Neural progenitor cell (in vitro differentiated cells): ENCODE measurements around the gene PPM1N. TPM values are rescaled to one million over a fixed set of nuclear protein-coding genes. Genes with fewer than 3 reads are reported as not detected.

ENCODE experiments used
- DNase-seq: peaks from one replicate; pipeline ENCODE4 v3.0.0-alpha.2; 2016; ENCODE audit warnings: low spot score
- H2AFZ ChIP-seq: fragments of 200-600 bp; sonication (generic); replicated peaks from 2 replicates; pipeline ENCODE4 v1.6.1; 2016; ENCODE audit warnings: antibody characterized with exemption
- H3F3A ChIP-seq: fragments of 200-600 bp; sonication (generic); 2 replicates; pipeline ENCODE4 v1.6.1; 2016; ENCODE audit warnings: antibody characterized with exemption, low read depth
- H3K27ac ChIP-seq: fragments of 200-600 bp; sonication (generic); 2 replicates; pipeline ENCODE4 v1.5.1; 2016; ENCODE audit warnings: mild to moderate bottlenecking
- H3K27me3 ChIP-seq: fragments of 200-600 bp; sonication (generic); 2 replicates; pipeline ENCODE4 v1.6.1; 2016; ENCODE audit warnings: mild to moderate bottlenecking, moderate library complexity
- H3K36me3 ChIP-seq: fragments of 200-600 bp; sonication (generic); 2 replicates; pipeline ENCODE4 v1.5.1; 2016
- H3K4me1 ChIP-seq: fragments of 200-600 bp; sonication (generic); 2 replicates; pipeline ENCODE4 v1.6.1; 2016; ENCODE audit warnings: mixed run types
- H3K4me2 ChIP-seq: fragments of 200-600 bp; sonication (generic); 2 replicates; pipeline ENCODE4 v1.6.1; 2016
- H3K4me3 ChIP-seq: fragments of 200-600 bp; sonication (generic); 2 replicates; pipeline ENCODE4 v1.5.1; 2016
- H3K79me2 ChIP-seq: fragments of 200-600 bp; sonication (generic); 2 replicates; pipeline ENCODE4 v1.6.1; 2016; ENCODE audit warnings: low read depth
- H3K9ac ChIP-seq: fragments of 200-600 bp; sonication (generic); 2 replicates; pipeline ENCODE4 v1.6.1; 2016
- H3K9me3 ChIP-seq: fragments of 200-600 bp; sonication (generic); 2 replicates; pipeline ENCODE4 v1.5.1; 2016; ENCODE audit warnings: low read depth
- H4K20me1 ChIP-seq: fragments of 200-600 bp; sonication (generic); 2 replicates; pipeline ENCODE4 v1.6.1; 2016; ENCODE audit warnings: low read depth
- H3K27ac Mint-ChIP-seq: 3 replicates; pipeline ENCODE4 v1.8.0; 2021; ENCODE audit warnings: mixed read lengths
- H3K27me3 Mint-ChIP-seq: 2 replicates; pipeline ENCODE4 v1.8.0; 2022; ENCODE audit warnings: low read depth, mild to moderate bottlenecking, inconsistent platforms, moderate library complexity, mixed read lengths; ENCODE audit not compliant: insufficient read depth
- H3K36me3 Mint-ChIP-seq: 3 replicates; pipeline ENCODE4 v1.8.0; 2021; ENCODE audit warnings: mixed read lengths
- H3K4me1 Mint-ChIP-seq: 3 replicates; pipeline ENCODE4 v1.8.0; 2021; ENCODE audit warnings: mixed read lengths
- H3K4me3 Mint-ChIP-seq: 3 replicates; pipeline ENCODE4 v1.8.0; 2021; ENCODE audit warnings: mild to moderate bottlenecking, moderate library complexity, mixed read lengths
- H3K9me3 Mint-ChIP-seq: 3 replicates; pipeline ENCODE4 v1.8.0; 2020; ENCODE audit warnings: mixed read lengths
- EZH2 ChIP-seq: fragments of 200-600 bp; sonication (generic); IDR thresholded peaks from 2 replicates; pipeline ENCODE4 v1.6.1; 2017; ENCODE audit warnings: antibody characterized with exemption, mild to moderate bottlenecking, moderate library complexity
- EZH2phosphoT487 ChIP-seq: fragments of 200-600 bp; sonication (generic); IDR thresholded peaks from 2 replicates; pipeline ENCODE4 v1.6.1; 2017; ENCODE audit warnings: antibody characterized with exemption
- total RNA-seq: library from RNA; depleted of rRNA; stranded (reverse); fragments of >200 nt; gene quantifications from 2 replicates; pipeline ENCODE4 v1.2.3, GENCODE V29; 2015; ENCODE audit warnings: low replicate concordance
- TF ChIP-seq, protein P1 (sequence below): fragments of 200-600 bp; sonication (generic); IDR thresholded peaks from 2 replicates; pipeline ENCODE4 v1.5.1; 2017; ENCODE audit warnings: antibody characterized with exemption, mild to moderate bottlenecking

Gene PPM1N
- total RNA-seq, 1 donor from 2014 or later, result 2.4 TPM

DNA sequence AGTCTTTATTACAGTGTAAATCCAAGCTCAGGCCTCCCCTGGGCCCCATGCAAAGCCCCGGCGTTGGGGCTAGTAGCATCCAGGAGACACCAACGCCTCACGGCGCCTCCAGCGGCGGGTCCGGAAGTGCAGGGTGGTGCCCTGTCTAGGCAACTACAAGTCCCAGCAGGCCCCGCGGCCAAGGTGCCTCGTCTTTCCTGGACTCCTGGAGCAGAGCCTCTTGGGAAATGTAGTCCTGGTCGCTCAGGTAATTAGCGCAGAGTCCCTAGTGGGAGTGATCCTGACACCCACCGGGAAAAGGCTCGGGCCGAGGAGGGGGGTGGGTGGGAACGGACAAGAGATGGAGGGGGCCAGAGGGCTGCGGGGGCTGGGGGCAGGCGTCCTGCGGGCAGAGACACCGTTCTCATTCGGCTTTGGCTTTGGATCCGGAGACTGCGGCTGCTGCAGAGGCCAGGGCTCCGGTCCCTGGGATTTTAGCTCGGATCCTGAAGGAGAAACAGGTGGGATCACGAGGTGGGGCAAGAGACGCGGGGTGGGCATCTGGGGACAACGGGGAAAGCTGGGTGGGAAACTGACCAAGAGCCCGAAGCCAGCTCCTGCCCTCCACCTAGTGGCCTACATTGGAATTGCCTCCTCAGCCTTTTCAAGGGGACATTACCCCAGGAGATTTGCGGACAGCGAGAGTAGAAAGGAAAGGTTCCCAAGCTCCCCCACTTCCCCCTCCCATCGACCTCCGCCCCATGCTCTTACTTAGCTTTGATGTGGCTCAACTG, 12.8 kb upstream of the PPM1N start:
- Mint-ChIP-seq H3K36me3 (no peaks in the 10 kb centered on the region), H3K4me3 (peak overlapping the region; percentile 93), H3K27me3 (peaks cover 10% of the 10 kb centered on the region), H3K27ac (peak overlapping the region; percentile 98), H3K4me1 (peaks cover 7% of the 10 kb centered on the region), H3K9me3 (no peaks in the 10 kb centered on the region)
- H3F3A ChIP-seq, result peaks cover 7% of the 10 kb centered on the region
- peak; percentile 99 for DNase-seq
- H4K20me1 ChIP-seq, result no peaks in the 10 kb centered on the region
- H3K4me3 ChIP-seq, result peak overlapping the region; percentile 66
- H3K9me3 ChIP-seq, result no peaks in the 10 kb centered on the region
- H3K9ac ChIP-seq, result no peak overlapping the region
- H3K27ac ChIP-seq, result no peak overlapping the region
- TF ChIP-seq, protein P1, sequence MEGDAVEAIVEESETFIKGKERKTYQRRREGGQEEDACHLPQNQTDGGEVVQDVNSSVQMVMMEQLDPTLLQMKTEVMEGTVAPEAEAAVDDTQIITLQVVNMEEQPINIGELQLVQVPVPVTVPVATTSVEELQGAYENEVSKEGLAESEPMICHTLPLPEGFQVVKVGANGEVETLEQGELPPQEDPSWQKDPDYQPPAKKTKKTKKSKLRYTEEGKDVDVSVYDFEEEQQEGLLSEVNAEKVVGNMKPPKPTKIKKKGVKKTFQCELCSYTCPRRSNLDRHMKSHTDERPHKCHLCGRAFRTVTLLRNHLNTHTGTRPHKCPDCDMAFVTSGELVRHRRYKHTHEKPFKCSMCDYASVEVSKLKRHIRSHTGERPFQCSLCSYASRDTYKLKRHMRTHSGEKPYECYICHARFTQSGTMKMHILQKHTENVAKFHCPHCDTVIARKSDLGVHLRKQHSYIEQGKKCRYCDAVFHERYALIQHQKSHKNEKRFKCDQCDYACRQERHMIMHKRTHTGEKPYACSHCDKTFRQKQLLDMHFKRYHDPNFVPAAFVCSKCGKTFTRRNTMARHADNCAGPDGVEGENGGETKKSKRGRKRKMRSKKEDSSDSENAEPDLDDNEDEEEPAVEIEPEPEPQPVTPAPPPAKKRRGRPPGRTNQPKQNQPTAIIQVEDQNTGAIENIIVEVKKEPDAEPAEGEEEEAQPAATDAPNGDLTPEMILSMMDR, result peak; percentile 63
- TF ChIP-seq EZH2phosphoT487, result no peak
- no peaks in the 10 kb centered on the region for H3K79me2 ChIP-seq
- H3K27me3 ChIP-seq, result no peaks in the 10 kb centered on the region
- peak overlapping the region; percentile 93 for H2AFZ ChIP-seq
- H3K4me1 ChIP-seq, result no peaks in the 10 kb centered on the region
- no peaks in the 10 kb centered on the region for H3K36me3 ChIP-seq
- H3K4me2 ChIP-seq, result peak overlapping the region; percentile 85

DNA sequence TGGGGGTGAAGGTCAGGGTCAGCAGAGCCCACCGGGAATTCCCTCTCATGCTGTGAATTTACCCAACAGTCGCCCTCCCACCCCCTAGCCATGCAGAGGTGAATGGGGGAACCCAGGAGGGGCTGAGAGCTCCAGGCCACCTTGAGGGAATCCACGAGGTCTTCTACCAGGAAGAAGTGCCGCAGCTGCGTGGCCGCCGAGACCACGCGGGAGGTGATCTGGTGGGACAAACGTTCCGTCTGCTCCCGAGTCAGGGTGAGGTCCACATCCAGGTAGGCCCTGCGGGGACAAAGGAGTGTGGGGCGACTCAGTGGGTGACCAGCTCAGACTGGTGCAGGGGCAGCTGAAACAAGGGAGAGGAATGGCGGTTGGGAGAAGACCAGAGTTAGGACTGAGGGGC, 9.5 kb upstream of the PPM1N start:
- Histone ChIP-seq H3K4me3 (no peak overlapping the region), H3K27me3 (no peaks in the 10 kb centered on the region), H3K4me2 (no peak overlapping the region), H3K27ac (no peak overlapping the region), H3K4me1 (no peaks in the 10 kb centered on the region), H3F3A (peaks cover 22% of the 10 kb centered on the region), H3K36me3 (no peaks in the 10 kb centered on the region), H2AFZ (no peak overlapping the region), H3K9ac (no peak overlapping the region), H3K9me3 (no peaks in the 10 kb centered on the region), H3K79me2 (no peaks in the 10 kb centered on the region), H4K20me1 (peaks cover under 1% of the 10 kb centered on the region)
- Mint-ChIP-seq H3K4me1 (peaks cover 21% of the 10 kb centered on the region), H3K9me3 (no peaks in the 10 kb centered on the region), H3K36me3 (no peaks in the 10 kb centered on the region), H3K4me3 (no peak overlapping the region), H3K27ac (no peak overlapping the region), H3K27me3 (peaks cover 9% of the 10 kb centered on the region)
- no peak for DNase-seq
- TF ChIP-seq, protein P1, result no peak
- TF ChIP-seq EZH2, result no peak
- no peak for TF ChIP-seq EZH2phosphoT487

DNA sequence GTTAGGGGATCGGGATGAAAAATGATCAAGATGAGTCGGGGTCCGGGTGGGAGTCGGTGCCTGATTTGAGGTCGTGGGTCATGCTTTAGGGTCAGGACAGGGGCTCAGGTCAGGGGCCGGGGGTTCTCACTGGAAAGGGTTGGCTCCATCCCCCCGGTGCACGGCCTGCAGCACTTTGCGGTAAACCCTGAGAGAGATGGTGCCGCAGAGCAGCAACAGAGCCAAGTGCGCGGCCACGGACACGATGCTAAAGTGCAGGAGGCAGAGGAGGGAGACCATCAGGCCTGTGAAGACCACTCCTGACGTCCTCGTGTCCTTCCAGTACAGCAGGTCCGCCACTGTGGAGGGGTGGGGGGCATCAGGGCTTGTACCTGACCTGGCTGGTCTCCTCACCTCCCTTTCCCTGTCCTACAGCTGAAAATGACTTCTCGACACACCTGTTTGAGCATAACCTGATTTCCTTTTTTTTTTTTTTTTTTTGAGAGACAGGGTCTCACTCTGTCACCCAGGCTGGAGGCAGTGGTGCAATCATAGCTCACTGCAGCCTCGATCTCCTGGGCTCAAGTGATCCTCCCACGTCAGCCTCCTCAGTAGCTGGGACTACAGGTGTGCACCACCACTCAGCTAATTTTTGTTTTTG, 8.9 kb upstream of the PPM1N start:
- no peaks in the 10 kb centered on the region for H3K79me2 ChIP-seq
- TF ChIP-seq, protein P1, result no peak
- TF ChIP-seq EZH2phosphoT487 (no peak), EZH2 (no peak)
- peaks cover 27% of the 10 kb centered on the region for H3F3A ChIP-seq
- no peaks in the 10 kb centered on the region for H3K36me3 ChIP-seq
- no peak overlapping the region for H3K4me2 ChIP-seq
- H3K27ac ChIP-seq, result no peak overlapping the region
- no peaks in the 10 kb centered on the region for H3K4me1 ChIP-seq
- Mint-ChIP-seq H3K4me3 (no peak overlapping the region), H3K36me3 (no peaks in the 10 kb centered on the region), H3K27me3 (peaks cover 9% of the 10 kb centered on the region), H3K9me3 (no peaks in the 10 kb centered on the region), H3K4me1 (peaks cover 21% of the 10 kb centered on the region), H3K27ac (no peak overlapping the region)
- no peak for DNase-seq
- no peaks in the 10 kb centered on the region for H3K27me3 ChIP-seq
- no peaks in the 10 kb centered on the region for H3K9me3 ChIP-seq
- H2AFZ ChIP-seq, result no peak overlapping the region
- H4K20me1 ChIP-seq, result peaks cover 3% of the 10 kb centered on the region
- H3K4me3 ChIP-seq, result no peak overlapping the region
- no peak overlapping the region for H3K9ac ChIP-seq
